Stimulated activated CD4-positive, alpha-beta T cell treated with anti-CD3 and anti-CD28 coated beads, Interleukin-4, amount 100 ng/mL, for 4 hours (primary cell): ENCODE results near the gene TRIM58.

Experiments
- DNase-seq, 2 experiments: peaks; one replicate each; pipeline ENCODE4 v3.0.0-alpha.2; 2020

TRIM58 gene, protein sequence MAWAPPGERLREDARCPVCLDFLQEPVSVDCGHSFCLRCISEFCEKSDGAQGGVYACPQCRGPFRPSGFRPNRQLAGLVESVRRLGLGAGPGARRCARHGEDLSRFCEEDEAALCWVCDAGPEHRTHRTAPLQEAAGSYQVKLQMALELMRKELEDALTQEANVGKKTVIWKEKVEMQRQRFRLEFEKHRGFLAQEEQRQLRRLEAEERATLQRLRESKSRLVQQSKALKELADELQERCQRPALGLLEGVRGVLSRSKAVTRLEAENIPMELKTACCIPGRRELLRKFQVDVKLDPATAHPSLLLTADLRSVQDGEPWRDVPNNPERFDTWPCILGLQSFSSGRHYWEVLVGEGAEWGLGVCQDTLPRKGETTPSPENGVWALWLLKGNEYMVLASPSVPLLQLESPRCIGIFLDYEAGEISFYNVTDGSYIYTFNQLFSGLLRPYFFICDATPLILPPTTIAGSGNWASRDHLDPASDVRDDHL

DNA sequence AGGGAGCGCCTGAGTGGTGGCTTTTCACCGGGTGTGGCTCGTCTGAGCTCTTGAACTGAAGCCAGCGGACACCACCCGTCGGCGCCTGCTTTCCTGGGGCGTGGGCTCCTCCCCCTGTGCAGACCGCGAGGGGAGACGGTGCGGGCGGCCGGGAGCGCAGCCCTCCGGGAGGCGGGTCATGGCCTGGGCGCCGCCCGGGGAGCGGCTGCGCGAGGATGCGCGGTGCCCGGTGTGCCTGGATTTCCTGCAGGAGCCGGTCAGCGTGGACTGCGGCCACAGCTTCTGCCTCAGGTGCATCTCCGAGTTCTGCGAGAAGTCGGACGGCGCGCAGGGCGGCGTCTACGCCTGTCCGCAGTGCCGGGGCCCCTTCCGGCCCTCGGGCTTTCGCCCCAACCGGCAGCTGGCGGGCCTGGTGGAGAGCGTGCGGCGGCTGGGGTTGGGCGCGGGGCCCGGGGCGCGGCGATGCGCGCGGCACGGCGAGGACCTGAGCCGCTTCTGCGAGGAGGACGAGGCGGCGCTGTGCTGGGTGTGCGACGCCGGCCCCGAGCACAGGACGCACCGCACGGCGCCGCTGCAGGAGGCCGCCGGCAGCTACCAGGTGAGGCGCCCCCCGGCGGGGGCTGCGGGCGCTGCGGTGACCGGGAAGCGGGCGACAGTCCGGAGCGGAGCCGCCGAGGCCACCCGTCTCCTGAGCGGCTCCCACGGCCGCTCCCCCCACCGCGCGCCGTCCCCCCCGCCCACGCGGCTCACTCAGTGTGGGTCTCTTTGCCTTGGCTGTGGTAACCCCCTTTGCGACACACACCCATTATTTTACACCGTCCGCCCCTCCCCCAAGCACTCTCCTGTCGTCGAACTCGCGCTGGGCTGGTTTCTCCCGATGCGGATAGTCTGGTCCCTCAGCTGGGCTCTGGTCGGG is at the start of gene TRIM58:
TRIM58 (plus strand) TSS at position 119 of the 916 bp plus-strand sequence; CDS start at position 179, 60 bp downstream.
- peak in 1 of 2 experiments; percentile 15 for DNase-seq

- DNase-seq = no peak
Observed at GRCh38 chr1:247812637-247813036, 44.4 kb upstream of the TRIM58 start.

DNA sequence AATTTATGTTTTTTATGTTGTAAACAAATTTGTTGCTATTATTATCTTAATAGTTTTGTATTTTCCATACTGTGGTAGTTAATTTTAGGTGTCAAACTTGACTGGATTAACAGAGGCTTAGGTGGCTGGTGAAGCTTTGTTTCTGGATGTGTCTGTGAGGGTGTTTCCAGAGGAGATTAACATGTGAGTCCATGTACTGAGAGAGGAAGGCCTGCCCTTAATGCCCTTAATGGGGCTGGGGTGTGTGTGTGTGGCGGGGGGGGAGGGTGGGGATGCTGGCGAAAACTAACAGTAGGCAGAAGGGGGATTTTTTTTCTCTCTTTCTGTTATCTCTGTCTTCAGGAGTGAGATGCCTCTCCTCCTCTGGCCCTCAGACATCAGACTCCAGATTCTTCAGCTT is 34.9 kb upstream of the TRIM58 start:
- DNase-seq = no peak

GRCh38 chr1:247824023-247824422 is 33.0 kb upstream of the TRIM58 start, which contains the start of gene OR14A16:
Gene OR14A16, minus strand, starts transcription at chr1:247824119. Its CDS starts 8,390 bp downstream, at chr1:247815729.
- no peak for DNase-seq

DNA sequence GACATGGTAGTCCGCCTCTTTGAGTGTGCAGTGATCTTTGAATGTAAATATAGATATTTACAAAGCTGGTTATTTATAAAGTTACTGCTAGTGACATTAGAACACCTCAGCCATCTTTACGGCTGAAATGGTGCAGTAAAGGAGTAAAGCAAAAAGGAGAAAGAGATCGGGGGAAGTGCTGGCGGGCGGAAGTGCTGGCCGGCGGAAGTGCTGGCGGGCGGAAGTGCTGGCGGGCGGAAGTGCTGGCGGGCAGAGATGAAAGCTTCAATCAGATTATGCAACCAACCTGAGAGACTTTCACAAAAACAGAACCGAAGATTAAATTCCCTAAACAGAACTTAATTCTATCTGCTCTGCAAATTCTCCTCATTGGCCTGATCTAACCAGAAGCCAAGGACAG is 31.6 kb upstream of the TRIM58 start:
- DNase-seq = no peak

DNA sequence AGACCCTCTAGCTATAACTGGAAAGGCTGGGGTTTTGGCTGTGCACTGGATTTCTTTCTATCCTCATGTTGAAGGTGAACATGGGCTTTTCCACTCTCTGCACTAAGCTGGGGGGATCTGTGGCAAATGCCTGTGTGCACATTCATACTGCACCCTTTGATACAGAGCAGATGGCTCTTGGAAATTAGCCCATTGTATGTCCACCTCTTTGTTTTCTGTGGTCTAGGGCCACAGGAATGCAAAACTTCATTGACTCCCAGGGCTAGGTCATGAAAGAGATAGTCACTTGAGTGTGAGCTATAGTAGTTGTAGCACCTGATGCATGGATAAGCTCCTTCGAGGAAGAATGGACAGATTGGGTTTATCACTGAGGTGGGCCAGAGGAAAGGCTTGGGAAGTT is 27.3 kb upstream of the TRIM58 start:
- DNase-seq = no peak

- no peak for DNase-seq
Observed at GRCh38 chr1:247833601-247834000, 23.4 kb upstream of the TRIM58 start.

- no peak for DNase-seq
Observed at GRCh38 chr1:247840818-247841217, 16.2 kb upstream of the TRIM58 start.

DNA sequence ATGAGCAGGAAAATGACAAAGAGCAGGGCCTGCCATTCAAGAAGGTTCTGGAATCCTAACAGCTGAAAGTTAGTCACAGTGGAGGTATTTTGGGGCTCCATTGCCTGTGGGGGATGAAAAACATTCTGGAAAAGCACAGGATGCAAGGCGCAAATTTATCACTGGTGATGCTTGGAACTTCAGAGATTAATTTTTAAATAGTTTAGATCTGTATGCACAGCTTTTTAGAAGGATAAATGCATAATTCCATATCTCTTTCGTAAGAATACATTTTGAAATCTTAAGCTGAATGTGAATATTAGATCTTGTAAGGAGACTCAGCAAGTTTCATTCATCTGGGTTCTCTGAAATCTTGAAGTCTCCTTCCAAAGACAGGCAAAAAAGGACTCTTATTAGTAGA is 15.2 kb upstream of the TRIM58 start, which contains the start of gene OR11L1:
OR11L1 (minus strand) TSS at position 101 of the 400 bp plus-strand sequence; CDS start at position 101, 0 bp downstream.
- no peak for DNase-seq

GRCh38 chr1:247843411-247843810 is 13.6 kb upstream of the TRIM58 start:
- no peak for DNase-seq

DNA sequence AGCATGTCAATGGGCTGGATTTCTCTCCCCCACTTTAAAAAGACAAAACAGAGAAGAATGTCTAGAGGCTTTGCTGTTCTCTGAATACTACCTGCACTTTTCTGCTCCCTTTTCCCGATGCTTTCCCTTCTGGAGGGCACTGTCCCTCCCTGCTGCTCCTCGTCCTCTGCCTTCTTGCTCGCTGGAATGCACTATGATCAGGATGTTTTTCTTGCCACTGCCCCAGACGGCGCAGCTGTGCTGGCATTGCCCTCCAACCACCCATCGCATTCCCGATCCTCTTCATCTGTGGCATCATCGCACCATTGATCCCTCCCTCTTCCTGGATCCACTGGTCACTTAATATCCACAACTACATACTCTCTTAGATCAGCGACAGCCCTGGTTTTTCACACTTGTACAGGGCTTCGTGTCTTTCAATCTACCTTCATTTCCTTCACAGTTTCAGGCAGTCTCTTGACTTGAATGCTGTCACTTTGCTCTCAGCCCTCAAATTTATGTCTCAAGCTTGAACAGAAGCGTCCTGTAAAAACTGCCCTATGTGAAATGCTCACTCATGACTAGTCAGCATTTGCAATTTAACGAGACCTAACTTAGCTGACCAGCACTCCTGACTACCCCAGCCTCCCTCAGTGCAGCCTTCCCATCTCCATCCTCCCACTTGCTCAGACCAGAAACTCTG is 11.8 kb upstream of the TRIM58 start:
- no peak for DNase-seq

DNA sequence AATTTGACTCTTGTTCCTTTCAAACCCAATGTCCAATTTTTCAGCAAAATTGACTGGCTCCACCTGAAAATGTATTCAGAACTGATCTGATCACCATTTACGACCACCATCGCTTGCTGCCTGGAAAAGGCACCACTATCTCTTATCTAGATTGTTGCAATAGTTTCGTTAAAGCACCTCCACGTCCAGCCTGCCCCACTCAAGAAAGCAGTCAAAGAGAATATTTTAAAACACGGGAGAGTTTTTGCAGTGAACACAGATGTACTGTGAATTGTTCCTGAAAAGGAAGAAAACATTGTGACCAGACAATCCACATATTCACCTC is 11.3 kb upstream of the TRIM58 start:
- no peak for DNase-seq

DNA sequence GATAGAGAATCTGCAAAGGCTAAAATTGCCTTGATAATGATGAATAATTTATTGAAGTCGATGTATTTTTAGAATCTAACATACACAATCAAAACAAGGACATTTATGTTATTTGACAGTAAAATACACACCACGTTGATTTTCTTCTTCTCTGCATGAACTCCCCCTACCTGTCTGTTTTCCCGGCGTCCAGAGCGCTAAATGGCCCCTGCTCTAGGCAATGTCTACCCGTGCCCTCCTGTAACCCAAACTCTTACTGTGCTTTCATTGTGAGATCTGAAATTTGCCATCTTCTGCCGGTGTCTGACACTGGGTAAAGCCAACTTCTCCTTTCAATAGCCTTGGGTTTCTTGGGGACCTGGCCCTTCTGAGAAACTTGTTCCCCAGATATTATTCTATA is 8.6 kb upstream of the TRIM58 start:
- no peak for DNase-seq

DNA sequence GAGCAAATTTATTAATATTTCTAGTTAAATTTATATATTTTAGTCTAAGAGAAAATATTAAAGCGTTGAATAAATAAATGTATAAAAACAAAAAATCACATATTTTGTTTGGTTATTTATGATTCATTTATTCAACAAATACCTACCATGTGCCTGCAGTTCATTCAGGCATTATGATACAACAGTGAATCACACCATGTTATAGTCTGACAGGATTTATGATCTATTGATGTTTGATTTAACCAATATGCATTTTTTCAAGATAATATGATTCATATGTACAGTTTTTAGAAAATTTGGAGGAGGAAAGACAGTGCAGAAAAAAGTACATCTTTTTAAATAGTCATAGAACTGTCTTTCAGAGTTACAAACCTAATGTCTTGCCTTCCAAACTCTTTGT is 7.4 kb upstream of the TRIM58 start:
- no peak for DNase-seq

DNA sequence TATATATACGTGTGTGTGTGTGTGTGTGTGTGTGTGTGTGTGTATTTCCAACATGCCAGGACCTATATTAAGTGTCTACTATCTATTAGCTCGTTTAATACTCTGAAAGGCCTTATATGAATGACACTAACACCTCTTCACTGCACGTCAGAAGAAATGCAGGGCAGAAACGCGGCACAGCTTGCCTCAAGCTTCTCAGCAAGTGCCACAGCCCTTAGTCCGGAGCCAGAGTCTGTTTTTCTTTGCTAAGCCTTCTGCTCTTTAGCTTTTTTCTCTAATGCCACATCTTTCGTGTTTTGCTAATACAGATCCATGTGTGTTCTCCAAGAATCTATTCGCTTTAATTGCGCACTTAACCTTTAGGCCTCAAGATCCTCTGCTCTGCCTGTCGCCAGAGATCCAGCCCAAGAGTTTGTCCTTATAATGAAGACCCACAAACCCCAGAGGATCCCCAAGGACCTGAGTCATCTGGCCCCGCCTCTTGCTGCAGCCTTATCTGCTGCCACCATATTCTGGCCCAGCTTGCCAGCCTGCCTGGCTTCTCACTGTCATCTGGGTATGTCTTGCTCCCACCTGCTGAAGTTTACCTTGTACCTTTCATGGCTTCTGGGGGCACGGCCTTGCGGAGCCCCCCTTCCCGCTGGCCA is 2.0 kb upstream of the TRIM58 start:
- no peak for DNase-seq

- no peak for DNase-seq
Observed at GRCh38 chr1:247855911-247856310, 1.1 kb upstream of the TRIM58 start.

DNA sequence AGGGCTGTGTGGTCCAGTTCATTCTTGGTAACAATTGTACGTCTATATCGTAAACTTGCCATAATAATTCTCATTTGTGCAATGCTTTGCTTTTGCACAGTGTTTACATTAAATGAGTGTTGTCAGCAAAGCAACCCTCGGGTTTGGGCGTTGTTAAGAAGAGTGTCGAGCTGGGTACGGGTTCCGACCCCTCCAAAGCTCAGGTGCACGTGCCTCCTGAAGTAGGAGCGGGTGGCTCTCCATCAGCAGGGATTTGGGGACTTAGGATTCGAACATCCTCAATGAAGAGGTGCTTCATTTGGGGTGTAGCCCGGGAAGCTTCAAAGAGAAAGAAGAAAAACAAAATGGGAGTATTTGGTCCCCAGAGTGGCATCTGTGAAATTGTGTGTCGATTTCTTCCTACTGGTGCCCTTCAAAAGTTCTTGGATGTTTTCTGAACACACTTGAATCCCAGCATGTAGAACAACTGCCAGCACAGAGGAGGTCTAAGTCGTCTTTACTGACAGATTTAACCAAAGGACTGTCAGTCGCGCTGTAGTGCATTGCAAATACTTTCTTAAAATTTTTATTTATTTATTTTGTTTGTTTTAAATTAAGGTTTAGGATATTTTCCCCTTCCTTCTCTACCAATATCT is 1.1 kb downstream of the TRIM58 start:
- DNase-seq = no peak

GRCh38 chr1:247862756-247863155 is 5.8 kb downstream of the TRIM58 start:
- DNase-seq = no peak

DNA sequence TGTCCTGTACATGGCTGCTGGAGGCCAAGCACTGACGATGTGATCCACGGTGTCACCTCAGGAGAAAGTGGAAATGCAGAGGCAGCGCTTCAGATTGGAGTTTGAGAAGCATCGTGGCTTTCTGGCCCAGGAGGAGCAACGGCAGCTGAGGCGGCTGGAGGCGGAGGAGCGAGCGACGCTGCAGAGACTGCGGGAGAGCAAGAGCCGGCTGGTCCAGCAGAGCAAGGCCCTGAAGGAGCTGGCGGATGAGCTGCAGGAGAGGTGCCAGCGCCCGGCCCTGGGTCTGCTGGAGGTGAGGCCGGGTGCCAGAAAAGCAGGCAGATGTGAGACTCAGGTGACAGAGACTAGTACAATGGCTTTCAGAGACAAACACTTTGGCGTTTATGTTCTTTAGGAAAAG is 7.7 kb downstream of the TRIM58 start:
- no peak for DNase-seq

DNA sequence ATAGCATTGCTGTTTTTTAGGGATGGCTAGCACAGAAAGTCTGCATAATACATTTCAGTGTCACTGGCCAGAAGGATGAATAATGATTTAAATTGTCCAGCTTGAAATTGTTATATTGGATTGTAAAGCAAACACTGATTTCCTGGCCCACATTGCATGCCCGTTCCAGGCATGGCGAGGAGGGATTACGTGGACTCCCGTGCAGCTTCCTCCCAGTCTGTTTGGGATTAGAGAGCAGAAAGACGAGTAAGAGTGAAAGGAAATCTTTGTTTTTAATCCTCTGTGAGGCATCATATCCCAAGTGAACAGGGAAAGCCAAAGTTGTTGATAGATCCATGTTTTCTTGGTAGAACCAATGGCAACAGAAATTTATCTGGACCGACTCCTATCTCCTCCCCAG is 8.4 kb downstream of the TRIM58 start:
- no peak for DNase-seq

DNA sequence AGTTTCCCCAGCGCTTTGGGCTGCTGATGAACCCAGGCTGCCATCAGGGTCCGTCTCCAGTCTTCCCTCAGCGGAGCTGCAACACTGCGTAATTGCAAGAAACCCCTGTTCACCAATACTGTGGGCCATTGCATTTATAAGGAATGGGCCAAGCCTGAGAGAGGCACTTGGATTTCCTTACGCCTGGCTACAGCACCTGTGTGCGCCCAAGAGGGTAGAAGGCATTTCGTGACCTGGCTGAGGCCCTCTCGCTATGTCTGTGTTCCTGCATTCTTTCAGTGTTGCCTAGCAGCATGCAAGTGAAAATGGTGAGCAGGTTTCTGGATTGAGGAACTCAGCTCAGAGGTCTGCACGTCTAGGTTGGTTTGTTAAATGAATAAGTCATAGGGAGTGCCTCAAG is 26.4 kb downstream of the TRIM58 start:
- no peak for DNase-seq

DNA sequence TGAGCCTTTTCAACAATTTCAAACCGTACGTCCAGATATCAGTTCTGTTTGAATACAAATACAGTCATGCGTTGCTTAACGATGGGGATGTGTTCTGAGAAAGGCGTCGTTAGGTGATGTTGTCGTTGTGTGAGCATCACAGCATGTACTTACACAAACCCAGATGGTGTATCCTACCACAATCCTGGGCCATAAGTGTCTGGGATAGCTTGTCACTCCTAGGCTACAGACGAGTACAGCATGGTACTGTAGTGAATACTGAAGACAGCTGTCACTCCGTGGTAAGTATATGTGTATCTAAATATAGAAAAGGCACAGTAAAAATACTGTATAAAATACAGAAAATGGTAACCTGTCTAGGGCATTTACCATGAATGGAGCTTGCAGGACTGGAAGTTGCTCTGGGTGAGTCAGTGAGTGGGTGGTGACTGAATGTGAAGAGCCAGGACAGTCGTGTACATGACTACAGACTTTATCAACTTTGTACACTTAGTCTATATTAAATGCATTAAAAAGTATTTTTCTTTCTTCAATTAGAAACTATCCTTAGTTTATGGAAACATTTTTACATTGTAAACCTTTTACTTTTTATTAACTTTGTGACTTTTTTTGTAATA is 27.9 kb downstream of the TRIM58 start:
- no peak for DNase-seq
